Measurements from ENCODE around the gene LRRC10.
A peak's percentile ranks its signal among the peaks of the same experiment; 100 is the strongest.

Gene LRRC10

DNA sequence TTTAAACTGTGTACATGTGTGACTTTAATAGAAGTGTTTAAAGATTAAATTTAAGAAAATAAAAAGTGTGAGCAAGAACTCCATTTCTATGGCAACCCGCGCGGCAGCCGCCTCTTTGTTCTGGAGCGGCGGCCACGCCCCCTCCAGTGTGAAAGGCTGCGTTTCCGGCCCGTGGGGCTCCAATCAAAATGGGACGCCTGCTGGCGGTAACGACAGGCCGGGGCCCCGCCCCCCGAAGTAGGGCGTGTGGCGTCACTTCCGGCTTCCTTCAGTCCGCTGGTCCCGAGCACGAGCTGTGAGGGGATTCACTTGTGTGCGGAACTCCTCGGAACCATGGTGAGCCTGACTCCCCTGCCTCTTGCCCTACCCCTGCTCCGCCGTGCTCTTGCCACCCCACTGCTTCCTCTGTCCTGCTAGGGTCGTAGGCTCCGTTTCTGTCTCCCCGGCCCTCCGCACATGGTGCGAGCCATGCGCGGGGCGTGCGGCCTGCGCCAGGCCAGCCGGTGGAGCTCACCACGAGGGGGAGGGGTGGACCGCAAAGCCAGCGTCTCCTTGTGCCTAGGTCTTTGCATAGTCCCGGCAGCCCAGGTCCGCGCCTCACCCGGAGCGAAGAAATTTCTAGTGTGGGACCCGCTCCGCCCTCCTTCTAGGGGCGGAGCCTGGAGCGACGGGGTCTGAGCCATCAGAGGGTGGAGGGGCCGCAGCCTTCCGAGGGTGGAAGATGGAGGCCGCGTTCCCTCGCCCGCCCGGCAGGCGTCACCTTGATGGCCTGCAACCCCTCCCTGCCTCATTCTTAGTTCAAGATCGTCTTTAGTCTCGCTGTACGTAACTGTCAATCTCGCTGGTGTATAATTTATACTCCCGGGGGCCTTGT is 25.3 kb downstream of the LRRC10 start, which contains the start of gene CCT2:
Gene CCT2 (plus strand): TSS at position 271 of the 874 bp plus-strand sequence. CDS start 63 bp downstream, at position 334.
- H3K4me1 Mint-ChIP-seq = peaks cover 14% of the 10 kb centered on the region
- H3K9me3 Mint-ChIP-seq = no peaks in the 10 kb centered on the region
- peak within 1 kb of the TSS; percentile 96 for H3K4me3 Mint-ChIP-seq
- TF ChIP-seq, protein P1, sequence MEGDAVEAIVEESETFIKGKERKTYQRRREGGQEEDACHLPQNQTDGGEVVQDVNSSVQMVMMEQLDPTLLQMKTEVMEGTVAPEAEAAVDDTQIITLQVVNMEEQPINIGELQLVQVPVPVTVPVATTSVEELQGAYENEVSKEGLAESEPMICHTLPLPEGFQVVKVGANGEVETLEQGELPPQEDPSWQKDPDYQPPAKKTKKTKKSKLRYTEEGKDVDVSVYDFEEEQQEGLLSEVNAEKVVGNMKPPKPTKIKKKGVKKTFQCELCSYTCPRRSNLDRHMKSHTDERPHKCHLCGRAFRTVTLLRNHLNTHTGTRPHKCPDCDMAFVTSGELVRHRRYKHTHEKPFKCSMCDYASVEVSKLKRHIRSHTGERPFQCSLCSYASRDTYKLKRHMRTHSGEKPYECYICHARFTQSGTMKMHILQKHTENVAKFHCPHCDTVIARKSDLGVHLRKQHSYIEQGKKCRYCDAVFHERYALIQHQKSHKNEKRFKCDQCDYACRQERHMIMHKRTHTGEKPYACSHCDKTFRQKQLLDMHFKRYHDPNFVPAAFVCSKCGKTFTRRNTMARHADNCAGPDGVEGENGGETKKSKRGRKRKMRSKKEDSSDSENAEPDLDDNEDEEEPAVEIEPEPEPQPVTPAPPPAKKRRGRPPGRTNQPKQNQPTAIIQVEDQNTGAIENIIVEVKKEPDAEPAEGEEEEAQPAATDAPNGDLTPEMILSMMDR (IDR thresholded peaks at IDR 0.05) = peak; percentile 42
- H3K36me3 Mint-ChIP-seq (ENCODE audit: low read depth) = peaks cover 44% of the 10 kb centered on the region
- H3K27me3 Mint-ChIP-seq (ENCODE audit: low read depth, poor library complexity) = no peaks in the 10 kb centered on the region
- DNase-seq = peak; percentile 96
- peak within 1 kb of the TSS; percentile 98 for H3K27ac Mint-ChIP-seq

- Mint-ChIP-seq H3K4me3 (no peak overlapping the region), H3K36me3 (ENCODE audit: low read depth) (peaks cover 22% of the 10 kb centered on the region), H3K27ac (no peak overlapping the region), H3K27me3 (ENCODE audit: low read depth, poor library complexity) (no peaks in the 10 kb centered on the region), H3K9me3 (no peaks in the 10 kb centered on the region), H3K4me1 (peaks cover 14% of the 10 kb centered on the region)
- TF ChIP-seq, protein P1 (IDR thresholded peaks at IDR 0.05) = no peak
- DNase-seq = no peak
Observed at GRCh38 chr12:69583203-69583602, 27.5 kb downstream of the LRRC10 start.

- Mint-ChIP-seq H3K4me3 (no peak overlapping the region), H3K27ac (peak overlapping the region; percentile 28), H3K36me3 (ENCODE audit: low read depth) (no peaks in the 10 kb centered on the region), H3K9me3 (no peaks in the 10 kb centered on the region), H3K4me1 (no peaks in the 10 kb centered on the region), H3K27me3 (ENCODE audit: low read depth, poor library complexity) (no peaks in the 10 kb centered on the region)
- no peak for DNase-seq
- TF ChIP-seq, protein P1 (IDR thresholded peaks at IDR 0.05) = no peak
Observed at GRCh38 chr12:69580074-69580473, 30.6 kb downstream of the LRRC10 start.

GRCh38 chr12:69579029-69579428 is 31.7 kb downstream of the LRRC10 start:
- H3K4me1 Mint-ChIP-seq = no peaks in the 10 kb centered on the region
- no peaks in the 10 kb centered on the region for H3K9me3 Mint-ChIP-seq
- H3K27ac Mint-ChIP-seq = no peak overlapping the region
- TF ChIP-seq, protein P1 (IDR thresholded peaks at IDR 0.05) = no peak
- no peak for DNase-seq
- H3K27me3 Mint-ChIP-seq (ENCODE audit: low read depth, poor library complexity) = no peaks in the 10 kb centered on the region
- no peak overlapping the region for H3K4me3 Mint-ChIP-seq
- H3K36me3 Mint-ChIP-seq (ENCODE audit: low read depth) = peaks cover 9% of the 10 kb centered on the region

DNA sequence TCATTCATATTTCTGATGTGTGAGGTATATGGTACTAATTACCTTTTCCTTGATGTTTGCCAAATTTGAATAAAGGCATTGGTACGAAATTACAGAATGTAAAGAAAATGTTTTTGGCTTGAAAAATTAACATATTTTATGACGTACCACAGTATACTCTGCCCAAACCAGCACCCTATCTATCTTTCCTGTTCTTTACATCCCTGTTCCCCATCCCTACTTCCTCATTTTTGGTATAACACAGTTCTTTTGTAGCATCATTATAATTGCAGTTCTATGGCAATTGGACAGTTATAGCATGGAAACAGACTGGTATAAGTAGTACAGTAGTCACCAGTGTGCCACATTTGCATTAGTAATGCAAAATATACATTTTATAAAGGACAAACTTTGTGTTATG is 32.4 kb downstream of the LRRC10 start:
- Mint-ChIP-seq H3K27ac (no peak overlapping the region), H3K36me3 (ENCODE audit: low read depth) (peaks cover 15% of the 10 kb centered on the region), H3K9me3 (no peaks in the 10 kb centered on the region), H3K4me3 (no peak overlapping the region), H3K4me1 (no peaks in the 10 kb centered on the region), H3K27me3 (ENCODE audit: low read depth, poor library complexity) (no peaks in the 10 kb centered on the region)
- no peak for DNase-seq
- TF ChIP-seq, protein P1 (IDR thresholded peaks at IDR 0.05) = no peak

DNA sequence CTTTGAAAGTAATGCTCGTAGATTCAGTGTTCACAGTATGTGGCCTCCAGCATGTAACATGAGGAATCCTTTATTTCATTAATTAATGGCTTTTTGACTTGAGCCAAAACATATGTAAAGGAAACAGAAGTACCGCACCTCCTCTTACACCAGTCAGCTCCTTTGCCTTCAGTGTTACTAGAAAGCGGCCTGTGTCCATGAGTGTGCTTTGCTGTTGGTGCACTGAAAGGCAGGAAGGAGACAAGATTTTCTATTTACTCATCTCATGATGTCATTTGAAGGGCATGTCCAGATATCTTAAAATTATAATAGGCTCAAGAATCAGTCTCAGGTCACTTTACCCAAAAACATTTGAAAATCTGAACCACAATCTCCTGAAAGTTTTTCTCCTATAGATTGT is 35.4 kb downstream of the LRRC10 start:
- Mint-ChIP-seq H3K27me3 (ENCODE audit: low read depth, poor library complexity) (no peaks in the 10 kb centered on the region), H3K27ac (no peak overlapping the region), H3K9me3 (no peaks in the 10 kb centered on the region), H3K4me3 (no peak overlapping the region), H3K36me3 (ENCODE audit: low read depth) (peaks cover 33% of the 10 kb centered on the region), H3K4me1 (no peaks in the 10 kb centered on the region)
- DNase-seq = no peak
- TF ChIP-seq, protein P1 (IDR thresholded peaks at IDR 0.05) = no peak
